IMR-90 (cell line): ENCODE measurements around the gene ATP5ME. TPM values are rescaled to one million over a fixed set of nuclear protein-coding genes. Genes with fewer than 3 reads are reported as not detected.
A peak's percentile ranks its signal among the peaks of the same experiment; 100 is the strongest.

ENCODE experiments used
- ATAC-seq: fragments of 200-7000 bp; cut with Tn5 transposase; 2 replicates; pipeline ENCODE4 v1.9.1; 2020; ENCODE audit warnings: low read depth, mild to moderate bottlenecking, moderate library complexity
- BruUV-seq: library from RNA; stranded (reverse); fragments of 400-500 nt; replicated peaks from 2 replicates; lab custom pipeline; 2021; lab: Mats Ljungman, UMichigan
- CTCF ChIA-PET: fragments of 300-600 bp; formaldehyde crosslinking; extraction: SDS; loops from one replicate; lab custom pipeline; 2021; ENCODE audit warnings: antibody characterized with exemption; lab: Yijun Ruan, JAX
- POLR2A ChIA-PET: fragments of 300-600 bp; sonication (Branson Sonifier 250); formaldehyde crosslinking; loops from one replicate; lab custom pipeline; 2022; ENCODE audit warnings: antibody characterized with exemption; ENCODE audit not compliant: unreplicated experiment; lab: Charles Lee
- DNase-seq: peaks from one replicate; pipeline ENCODE4 v3.0.0; 2013
- H2AFZ ChIP-seq: replicated peaks from 2 replicates; pipeline ENCODE3; 2013; ENCODE audit warnings: low read length, mild to moderate bottlenecking; ENCODE audit not compliant: poor library complexity
- H2AK5ac ChIP-seq: 2 replicates; pipeline ENCODE4 v1.6.1; 2013; ENCODE audit warnings: low read depth, low read length, inconsistent platforms
- H2AK9ac ChIP-seq: replicated peaks from 2 replicates; pipeline ENCODE3; 2013; ENCODE audit warnings: mild to moderate bottlenecking, low read depth, low read length, moderate library complexity; ENCODE audit not compliant: poor library complexity
- H2BK120ac ChIP-seq: 2 replicates; pipeline ENCODE4 v1.6.1; 2013; ENCODE audit warnings: low read depth, low read length, inconsistent platforms
- H2BK15ac ChIP-seq: 3 replicates; pipeline ENCODE4 v1.6.1; 2013; ENCODE audit warnings: low read depth, low read length, inconsistent platforms
- H2BK20ac ChIP-seq: 2 replicates; pipeline ENCODE4 v1.6.1; 2013; ENCODE audit warnings: low read depth, mild to moderate bottlenecking, inconsistent platforms, low read length, moderate library complexity
- H2BK5ac ChIP-seq: 2 replicates; pipeline ENCODE4 v1.6.1; 2013; ENCODE audit warnings: mild to moderate bottlenecking, low read depth, low read length, inconsistent platforms; ENCODE audit not compliant: poor library complexity, severe bottlenecking
- H3K14ac ChIP-seq: replicated peaks from 2 replicates; pipeline ENCODE4 v1.6.1; 2013; ENCODE audit warnings: low read depth, low read length, inconsistent platforms
- H3K18ac ChIP-seq: 2 replicates; pipeline ENCODE4 v1.6.1; 2013; ENCODE audit warnings: low read depth, low read length, control low read depth
- H3K23ac ChIP-seq: 2 replicates; pipeline ENCODE4 v1.6.1; 2013; ENCODE audit warnings: low read depth, low read length, inconsistent platforms
- H3K27ac ChIP-seq: 2 replicates; pipeline ENCODE4 v1.5.1; 2013; ENCODE audit warnings: mild to moderate bottlenecking, control low read depth, low read length; ENCODE audit not compliant: insufficient read depth
- H3K27me3 ChIP-seq: 2 replicates; pipeline ENCODE4 v1.6.1; 2013; ENCODE audit warnings: low read length; ENCODE audit not compliant: control insufficient read depth, insufficient read depth
- H3K36me3 ChIP-seq: 2 replicates; pipeline ENCODE4 v1.6.1; 2013; ENCODE audit warnings: low read length, mixed read lengths; ENCODE audit not compliant: control insufficient read depth, insufficient read depth
- H3K4ac ChIP-seq: 2 replicates; pipeline ENCODE4 v1.6.1; 2013; ENCODE audit warnings: low read depth, low read length, inconsistent platforms
- H3K4me1 ChIP-seq: 2 replicates; pipeline ENCODE4 v1.6.1; 2013; ENCODE audit warnings: low read length, mixed read lengths; ENCODE audit not compliant: control insufficient read depth, insufficient read depth
- H3K4me2 ChIP-seq: 2 replicates; pipeline ENCODE4 v1.6.1; 2013; ENCODE audit warnings: low read depth, mild to moderate bottlenecking, control low read depth, low read length, moderate library complexity
- H3K4me3 ChIP-seq: 2 replicates; pipeline ENCODE4 v1.5.1; 2013; ENCODE audit warnings: low read depth, mild to moderate bottlenecking, control low read depth, low read length, moderate library complexity; ENCODE audit not compliant: insufficient read depth
- H3K56ac ChIP-seq: 2 replicates; pipeline ENCODE4 v1.6.1; 2013; ENCODE audit warnings: low read length, inconsistent platforms; ENCODE audit not compliant: insufficient read depth; ENCODE audit errors: extremely low read depth
- H3K79me1 ChIP-seq, 2 experiments: 2 replicates each; pipeline ENCODE4 v1.6.1; 2013; ENCODE audit warnings: low read length in 2 of 2, inconsistent platforms in 1 of 2, low read depth in 1 of 2
- H3K9ac ChIP-seq: 2 replicates; pipeline ENCODE4 v1.6.1; 2013; ENCODE audit warnings: low read depth, low read length, control low read depth
- H3K9me1 ChIP-seq: 2 replicates; pipeline ENCODE4 v1.6.1; 2013; ENCODE audit warnings: low read length, inconsistent platforms; ENCODE audit not compliant: insufficient read depth
- H3K9me3 ChIP-seq: 2 replicates; pipeline ENCODE4 v1.6.1; 2013; ENCODE audit warnings: low read length; ENCODE audit not compliant: control insufficient read depth, insufficient read depth
- H4K20me1 ChIP-seq: 2 replicates; pipeline ENCODE4 v1.6.1; 2013; ENCODE audit warnings: low read length, inconsistent platforms; ENCODE audit not compliant: insufficient read depth
- H4K5ac ChIP-seq: 2 replicates; pipeline ENCODE4 v1.6.1; 2013; ENCODE audit warnings: mild to moderate bottlenecking, low read depth, low read length, control low read depth
- H4K8ac ChIP-seq, 2 experiments: 2 replicates each; pipeline ENCODE4 v1.6.1; 2013; ENCODE audit warnings: low read depth in 2 of 2, low read length in 2 of 2, control low read depth in 1 of 2, inconsistent platforms in 1 of 2
- H4K91ac ChIP-seq: 2 replicates; pipeline ENCODE4 v1.6.1; 2013; ENCODE audit warnings: low read depth, low read length, inconsistent platforms; ENCODE audit not compliant: insufficient read depth
- BHLHE40 ChIP-seq: fragments of 150-350 bp; IDR thresholded peaks from 2 replicates; pipeline ENCODE4 v1.6.1; 2016; ENCODE audit warnings: mild to moderate bottlenecking, low read depth, low read length
- CEBPB ChIP-seq: IDR thresholded peaks from 2 replicates; pipeline ENCODE4 v1.6.1; 2012; ENCODE audit warnings: low read depth, low read length, improper control_type of control experiment
- FOS ChIP-seq: fragments of 150-350 bp; IDR thresholded peaks from 2 replicates; pipeline ENCODE4 v1.6.1; 2016; ENCODE audit warnings: low read depth, low read length
- MAFK ChIP-seq: IDR thresholded peaks from 2 replicates; pipeline ENCODE4 v1.6.1; 2012; ENCODE audit warnings: low read depth, low read length, improper control_type of control experiment
- NFE2L2 ChIP-seq: fragments of 150-350 bp; IDR thresholded peaks from 2 replicates; pipeline ENCODE4 v1.6.1; 2016; ENCODE audit warnings: low read depth, mild to moderate bottlenecking, low read length
- POLR2A ChIP-seq: IDR thresholded peaks from 2 replicates; pipeline ENCODE4 v1.6.1; 2012; ENCODE audit warnings: mild to moderate bottlenecking, low read depth, low read length
- RFX5 ChIP-seq: IDR thresholded peaks from 2 replicates; pipeline ENCODE4 v1.8.0; 2012; ENCODE audit warnings: low read depth, mild to moderate bottlenecking, low read length, moderate library complexity
- WGBS, 2 experiments: methylation state at CpG; one replicate each; pipeline versions ENCODE4 v1.1.5 to v1.1.7; 2013; ENCODE audit warnings: missing lambda C conversion rate in 2 of 2; ENCODE audit not compliant: insufficient read length in 1 of 2; ENCODE audit errors: extremely low coverage in 2 of 2; 5-methylcytosine and 5-hydroxymethylcytosine counted together
- dilution Hi-C: fragments of 300-500 bp; cut with HindIII; formaldehyde crosslinking; loops from one replicate; pipeline ENCODE4 v1.14.3; 2018; ENCODE audit warnings: low sequenced_read_pairs; ENCODE audit not compliant: unreplicated experiment
- in situ Hi-C: fragments of 300-500 bp; cut with MboI; formaldehyde crosslinking; loops from 3 replicates; pipeline ENCODE4 v1.14.3; 2019; ENCODE audit warnings: low sequenced_read_pairs, inconsistent platforms, mixed read lengths
- intact Hi-C: fragments of 100-400 bp; cut with micrococcal nuclease; formaldehyde crosslinking; loops from 2 replicates; pipeline ENCODE4 v1.10.0; 2022
- polyA plus RNA-seq, 3 experiments: library from polyadenylated mRNA; depleted of rRNA; stranded (reverse); fragments of >200 nt; gene quantifications; 2 replicates each; pipeline ENCODE4 v1.2.3, GENCODE V29; 2012; ENCODE audit warnings: low replicate concordance in 1 of 3
- total RNA-seq: library from RNA; depleted of rRNA; stranded (reverse); fragments of >200 nt; gene quantifications from 2 replicates; pipeline ENCODE4 v1.2.3, GENCODE V29; 2012
- TF ChIP-seq, protein P1 (sequence below): conservative IDR thresholded peaks from 2 replicates; pipeline ENCODE4 v1.5.1; 2012; ENCODE audit warnings: mild to moderate bottlenecking, low read depth, low read length, improper control_type of control experiment
- TF ChIP-seq, protein P2 (sequence below): fragments of 150-350 bp; IDR thresholded peaks from 2 replicates; pipeline ENCODE4 v1.6.1; 2016; ENCODE audit warnings: low read depth, mild to moderate bottlenecking, low read length, moderate library complexity, borderline replicate concordance

The ATP5ME gene
- total and polyA plus RNA-seq, 2 of the 4 experiments (the other 2 are of a cell fraction), result 39.3 to 603 TPM

DNA sequence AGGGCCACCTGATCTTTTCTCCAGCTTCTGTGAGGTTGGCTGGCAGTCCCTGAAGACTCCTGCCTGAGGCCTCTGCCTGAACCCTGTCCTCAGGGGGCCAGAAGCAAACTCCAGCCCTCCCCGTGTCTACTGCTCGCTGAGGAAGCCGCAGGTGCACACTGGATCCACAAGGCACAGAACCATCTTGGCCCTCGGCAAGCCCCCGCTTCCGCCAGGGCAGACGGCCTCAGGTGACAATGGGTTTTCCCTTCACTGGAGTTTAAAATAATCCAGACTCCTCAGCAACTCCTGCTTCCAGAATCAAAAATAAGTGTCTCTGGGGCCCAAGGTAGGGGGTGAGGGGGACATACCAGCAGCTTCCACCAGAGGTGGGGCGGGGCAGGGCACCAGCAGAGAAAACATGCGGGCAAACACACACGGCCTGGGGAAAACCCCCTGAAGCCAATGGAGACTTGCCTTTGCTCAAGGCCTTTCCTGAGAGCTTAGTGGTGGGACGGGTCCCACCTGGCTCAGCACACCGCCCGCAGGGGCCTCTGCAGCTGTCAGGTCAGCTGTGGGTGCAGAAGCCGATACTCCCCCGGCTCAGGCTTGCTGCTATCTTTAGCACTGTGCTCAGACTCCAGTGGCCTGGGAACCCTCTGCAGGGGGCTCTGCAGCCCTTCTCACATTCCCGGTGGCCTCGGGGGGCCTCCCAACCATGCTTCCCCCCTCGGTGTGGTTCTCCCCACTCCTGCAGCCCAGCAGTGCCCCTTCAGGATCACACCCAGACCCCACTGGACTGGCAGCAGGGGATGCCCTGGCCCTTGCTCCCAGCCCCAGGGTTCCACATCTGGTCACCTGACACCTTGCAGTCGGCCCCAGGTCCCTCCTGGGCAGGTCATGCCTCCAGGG, 2.1 kb upstream of the ATP5ME start:
- no peak overlapping the region for H4K91ac ChIP-seq
- in situ Hi-C loops (no loop called here), dilution Hi-C loops (no loop called here), intact Hi-C loops (loop anchor here (10.0 kb wide), 1 partner anchor 341 kb away; the partner anchor contains the start of gene ZNF141)
- ATAC-seq (no peak), DNase-seq (no peak)
- H3K4me1 ChIP-seq, result peaks cover 12% of the 10 kb centered on the region
- H3K79me1 ChIP-seq, result peaks cover 17 to 27% of the 10 kb centered on the region in 2 experiments; a peak in 3 of 4 replicates
- H3K56ac ChIP-seq, result no peak overlapping the region
- peaks cover 12% of the 10 kb centered on the region for H3K36me3 ChIP-seq
- H4K5ac ChIP-seq, result no peak overlapping the region
- H3K23ac ChIP-seq, result no peak overlapping the region
- TF ChIP-seq BHLHE40, result no peak
- TF ChIP-seq FOS, result no peak
- no peak for TF ChIP-seq POLR2A
- TF ChIP-seq CEBPB, result no peak
- TF ChIP-seq, protein P1, sequence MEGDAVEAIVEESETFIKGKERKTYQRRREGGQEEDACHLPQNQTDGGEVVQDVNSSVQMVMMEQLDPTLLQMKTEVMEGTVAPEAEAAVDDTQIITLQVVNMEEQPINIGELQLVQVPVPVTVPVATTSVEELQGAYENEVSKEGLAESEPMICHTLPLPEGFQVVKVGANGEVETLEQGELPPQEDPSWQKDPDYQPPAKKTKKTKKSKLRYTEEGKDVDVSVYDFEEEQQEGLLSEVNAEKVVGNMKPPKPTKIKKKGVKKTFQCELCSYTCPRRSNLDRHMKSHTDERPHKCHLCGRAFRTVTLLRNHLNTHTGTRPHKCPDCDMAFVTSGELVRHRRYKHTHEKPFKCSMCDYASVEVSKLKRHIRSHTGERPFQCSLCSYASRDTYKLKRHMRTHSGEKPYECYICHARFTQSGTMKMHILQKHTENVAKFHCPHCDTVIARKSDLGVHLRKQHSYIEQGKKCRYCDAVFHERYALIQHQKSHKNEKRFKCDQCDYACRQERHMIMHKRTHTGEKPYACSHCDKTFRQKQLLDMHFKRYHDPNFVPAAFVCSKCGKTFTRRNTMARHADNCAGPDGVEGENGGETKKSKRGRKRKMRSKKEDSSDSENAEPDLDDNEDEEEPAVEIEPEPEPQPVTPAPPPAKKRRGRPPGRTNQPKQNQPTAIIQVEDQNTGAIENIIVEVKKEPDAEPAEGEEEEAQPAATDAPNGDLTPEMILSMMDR, result no peak
- TF ChIP-seq, protein P2, sequence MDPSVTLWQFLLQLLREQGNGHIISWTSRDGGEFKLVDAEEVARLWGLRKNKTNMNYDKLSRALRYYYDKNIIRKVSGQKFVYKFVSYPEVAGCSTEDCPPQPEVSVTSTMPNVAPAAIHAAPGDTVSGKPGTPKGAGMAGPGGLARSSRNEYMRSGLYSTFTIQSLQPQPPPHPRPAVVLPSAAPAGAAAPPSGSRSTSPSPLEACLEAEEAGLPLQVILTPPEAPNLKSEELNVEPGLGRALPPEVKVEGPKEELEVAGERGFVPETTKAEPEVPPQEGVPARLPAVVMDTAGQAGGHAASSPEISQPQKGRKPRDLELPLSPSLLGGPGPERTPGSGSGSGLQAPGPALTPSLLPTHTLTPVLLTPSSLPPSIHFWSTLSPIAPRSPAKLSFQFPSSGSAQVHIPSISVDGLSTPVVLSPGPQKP, result no peak
- TF ChIP-seq MAFK, result no peak
- no peak for TF ChIP-seq NFE2L2
- TF ChIP-seq RFX5, result no peak
- H4K8ac ChIP-seq, result no peak overlapping the region; a peak in 1 of 4 replicates
- H3K9me1 ChIP-seq, result peaks cover 4% of the 10 kb centered on the region; the same call in 1 of the 2 replicates
- no peak overlapping the region for H2AK9ac ChIP-seq
- H3K18ac ChIP-seq, result no peak overlapping the region
- no peaks in the 10 kb centered on the region for H3K9me3 ChIP-seq
- H2BK120ac ChIP-seq, result no peak overlapping the region
- TSS peak; percentile 29 for BruUV-seq
- H3K4me2 ChIP-seq, result no peak overlapping the region
- ChIA-PET POLR2A (no interaction called here), CTCF (no interaction called here)
- H2BK15ac ChIP-seq, result no peak overlapping the region
- no peak overlapping the region for H3K9ac ChIP-seq
- 85% methylated on average over 8 of the region's 19 CpGs; no CpG with 5 or more reads in 1 of the 2 experiments for WGBS, 2 experiments
- no peak overlapping the region for H3K4me3 ChIP-seq
- no peaks in the 10 kb centered on the region for H4K20me1 ChIP-seq
- no peaks in the 10 kb centered on the region for H3K27me3 ChIP-seq
- H2BK20ac ChIP-seq, result no peak overlapping the region
- no peak overlapping the region for H2AK5ac ChIP-seq
- no peak overlapping the region for H3K14ac ChIP-seq
- no peak overlapping the region for H2AFZ ChIP-seq
- H2BK5ac ChIP-seq, result no peak overlapping the region
- no peak overlapping the region for H3K27ac ChIP-seq
- no peak overlapping the region for H3K4ac ChIP-seq
